ENCODE measurements around the gene CHAD. TPM values are rescaled to one million over a fixed set of nuclear protein-coding genes. Genes with fewer than 3 reads are reported as not detected.

Gene CHAD
- polyA plus RNA-seq, 10 donors, result 2.1 to 9.2 (median 5.1) TPM

Other genes with a start within 250 kb of the CHAD start
- 1 to 10 TPM in 7 of 10 donors, under 1 TPM in 3; 0.64 to 2.1 (median 1.3) TPM for gene TMEM92, start 194.4 kb downstream of the CHAD start, polyA plus RNA-seq (ENCODE audit: insufficient read length in 10 of 10)
- gene XYLT2, start 122.8 kb downstream of the CHAD start, polyA plus RNA-seq (ENCODE audit: insufficient read length in 10 of 10), result 10 to 100 TPM; 17.1 to 21.4 (median 19.4) TPM
- gene MRPL27, start 95.7 kb downstream of the CHAD start, polyA plus RNA-seq (ENCODE audit: insufficient read length in 10 of 10), result 10 to 100 TPM; 47.2 to 61.7 (median 54.9) TPM
- 1 to 10 TPM; 3.9 to 6.7 (median 5.3) TPM for gene EME1, start 95.7 kb downstream of the CHAD start, polyA plus RNA-seq (ENCODE audit: insufficient read length in 10 of 10)
- 10 to 100 TPM; 48.6 to 77.5 (median 53.2) TPM for gene LRRC59, start 71.4 kb downstream of the CHAD start, polyA plus RNA-seq (ENCODE audit: insufficient read length in 10 of 10)
- 10 to 100 TPM; 42.8 to 77.0 (median 58.3) TPM for gene ACSF2, start 42.7 kb downstream of the CHAD start, polyA plus RNA-seq (ENCODE audit: insufficient read length in 10 of 10)
- 10 to 100 TPM; 28.9 to 41.9 (median 32.7) TPM for gene RSAD1, start 10.0 kb upstream of the CHAD start, polyA plus RNA-seq (ENCODE audit: insufficient read length in 10 of 10)
- 1 to 10 TPM in 5 of 10 donors, under 1 TPM in 5; 0.44 to 1.2 (median 0.97) TPM for gene MYCBPAP, start 39.6 kb upstream of the CHAD start, polyA plus RNA-seq (ENCODE audit: insufficient read length in 10 of 10)
- 1 to 10 TPM in 6 of 10 donors, under 1 TPM in 4; 0.81 to 3.5 (median 1.3) TPM for gene EPN3, start 63.9 kb upstream of the CHAD start, polyA plus RNA-seq (ENCODE audit: insufficient read length in 10 of 10)
- 10 to 100 TPM; 19.6 to 35.7 (median 27.1) TPM for gene SPATA20, start 78.3 kb upstream of the CHAD start, polyA plus RNA-seq (ENCODE audit: insufficient read length in 10 of 10)
- 10 to 100 TPM in 2 of 10 donors, 1 to 10 TPM in 8; 6.4 to 15.2 (median 7.7) TPM for gene CACNA1G, start 91.8 kb upstream of the CHAD start, polyA plus RNA-seq (ENCODE audit: insufficient read length in 10 of 10)
- gene ABCC3, start 166.0 kb upstream of the CHAD start, polyA plus RNA-seq (ENCODE audit: insufficient read length in 10 of 10), result 1 to 10 TPM in 1 of 10 donors, under 1 TPM in 9; 0.12 to 1.7 (median 0.67) TPM
- gene ANKRD40, start 239.0 kb upstream of the CHAD start, polyA plus RNA-seq (ENCODE audit: insufficient read length in 10 of 10), result 10 to 100 TPM; 32.0 to 49.2 (median 44.0) TPM

Measured in muscle of back (tissue), 10 donors.